ENCODE measurements around the gene ADAMTSL5.
"Not testable (repeated sequence)": the region's sequence is repeated elsewhere in the genome, so short reads cannot be mapped to it uniquely, and the experiment has no call there.

The ADAMTSL5 gene

GRCh38 chr19:1511318-1512317, 1.2 kb downstream of the ADAMTSL5 start:
- DNase-seq (ENCODE audit: low read depth, low spot score), result no peak

GRCh38 chr19:1510807-1511206, 2.0 kb downstream of the ADAMTSL5 start:
- DNase-seq (ENCODE audit: low read depth, low spot score), result no peak

GRCh38 chr19:1510442-1510806, 2.4 kb downstream of the ADAMTSL5 start:
- DNase-seq (ENCODE audit: low read depth, low spot score), result no peak

GRCh38 chr19:1509602-1510441, 3.0 kb downstream of the ADAMTSL5 start:
- no peak for DNase-seq (ENCODE audit: low read depth, low spot score)

GRCh38 chr19:1508507-1508856, 4.3 kb downstream of the ADAMTSL5 start:
- DNase-seq (ENCODE audit: low read depth, low spot score), result no peak

GRCh38 chr19:1507763-1508506, 4.9 kb downstream of the ADAMTSL5 start:
- peak; percentile 98 for DNase-seq (ENCODE audit: low read depth, low spot score)

GRCh38 chr19:1507192-1507660, 5.6 kb downstream of the ADAMTSL5 start:
- no peak for DNase-seq (ENCODE audit: low read depth, low spot score)

GRCh38 chr19:1505991-1506881, 6.6 kb downstream of the ADAMTSL5 start:
- DNase-seq (ENCODE audit: low read depth, low spot score), result no peak

GRCh38 chr19:1505012-1505411, 7.8 kb downstream of the ADAMTSL5 start:
- no peak for DNase-seq (ENCODE audit: low read depth, low spot score)

GRCh38 chr19:1503925-1504773, 8.7 kb downstream of the ADAMTSL5 start:
- no peak for DNase-seq (ENCODE audit: low read depth, low spot score)

- peak; percentile 54 for DNase-seq (ENCODE audit: low read depth, low spot score)
These were observed 9.5 kb downstream of the ADAMTSL5 start for GRCh38 chr19:1503089-1503924.

- DNase-seq (ENCODE audit: low read depth, low spot score), result no peak
These were observed 10.3 kb downstream of the ADAMTSL5 start for GRCh38 chr19:1502433-1503088.

GRCh38 chr19:1501200-1501595, 11.6 kb downstream of the ADAMTSL5 start:
- no peak for DNase-seq (ENCODE audit: low read depth, low spot score)

- not testable (repeated sequence) for DNase-seq (ENCODE audit: low read depth, low spot score)
These were observed 13.6 kb downstream of the ADAMTSL5 start for GRCh38 chr19:1499231-1499630.

GRCh38 chr19:1497578-1498235, 15.1 kb downstream of the ADAMTSL5 start:
- no peak for DNase-seq (ENCODE audit: low read depth, low spot score)

GRCh38 chr19:1496714-1497577, 15.9 kb downstream of the ADAMTSL5 start:
- DNase-seq (ENCODE audit: low read depth, low spot score), result no peak
